SHP77 treated with DMSO at 0.1 percent for 48 hours (cell line): ENCODE results near the gene PJVK.
"Not testable (repeated sequence)": the region's sequence is repeated elsewhere in the genome, so short reads cannot be mapped to it uniquely, and the experiment has no call there.

Experiments used
- DNase-seq: peaks from one replicate; lab custom pipeline; 2025; lab: John Stamatoyannopoulos, UW

The PJVK gene

GRCh38 chr2:178429336-178429735 is 21.8 kb upstream of the PJVK start:
- DNase-seq: no peak

DNA sequence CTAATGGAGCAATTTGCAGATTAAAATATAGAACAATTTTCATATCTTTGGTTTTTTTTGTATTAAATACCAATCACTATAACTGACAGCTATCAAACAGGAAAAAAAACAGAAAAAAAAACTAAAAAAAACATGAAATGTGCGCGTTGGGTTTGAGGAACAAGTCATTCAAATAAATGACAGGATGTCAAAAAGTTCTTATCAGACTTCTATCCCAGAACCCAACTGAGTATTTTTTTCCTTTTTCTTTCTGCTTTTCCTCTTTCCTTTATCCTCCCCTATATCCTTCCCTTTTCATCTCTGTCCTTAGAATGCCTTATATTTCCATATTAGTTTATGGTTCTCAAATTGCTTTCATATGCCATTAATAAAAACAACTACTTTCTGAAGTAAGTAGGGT is 14.5 kb upstream of the PJVK start:
- DNase-seq: no peak

- DNase-seq: no peak
Measured at GRCh38 chr2:178441426-178441825, 9.8 kb upstream of the PJVK start.

DNA sequence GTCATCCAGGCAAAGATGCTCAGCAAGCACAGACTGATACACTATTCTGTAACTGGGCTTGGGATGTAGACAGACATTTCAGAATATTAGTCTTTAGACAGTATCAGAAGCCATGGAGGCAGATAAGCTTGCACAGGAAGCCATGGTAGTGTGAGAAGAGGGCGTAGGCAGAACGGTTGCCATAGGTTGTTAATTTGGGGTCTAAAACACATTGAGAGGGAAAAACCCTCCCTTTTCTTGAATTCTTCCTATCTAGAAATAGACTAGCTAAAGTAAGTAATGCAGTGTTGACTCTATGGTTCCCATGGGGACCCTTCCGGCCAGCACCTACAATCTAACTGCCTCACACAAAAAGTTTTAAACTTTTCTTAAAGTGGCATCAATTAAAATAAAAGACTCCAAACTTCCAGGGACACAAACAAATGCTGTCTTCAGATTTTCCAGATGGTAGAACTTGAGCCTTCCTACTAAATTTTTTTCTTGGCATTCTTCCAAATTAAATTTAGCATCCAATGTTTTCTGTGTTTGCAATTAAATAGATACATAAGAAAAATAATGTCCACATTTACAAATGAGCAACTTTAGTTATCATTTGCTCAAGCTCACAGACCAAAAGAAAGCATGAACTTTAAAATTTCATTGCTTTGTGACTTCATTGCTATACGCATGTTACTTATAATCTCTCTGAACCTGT is 2.1 kb upstream of the PJVK start:
- no peak for DNase-seq

DNA sequence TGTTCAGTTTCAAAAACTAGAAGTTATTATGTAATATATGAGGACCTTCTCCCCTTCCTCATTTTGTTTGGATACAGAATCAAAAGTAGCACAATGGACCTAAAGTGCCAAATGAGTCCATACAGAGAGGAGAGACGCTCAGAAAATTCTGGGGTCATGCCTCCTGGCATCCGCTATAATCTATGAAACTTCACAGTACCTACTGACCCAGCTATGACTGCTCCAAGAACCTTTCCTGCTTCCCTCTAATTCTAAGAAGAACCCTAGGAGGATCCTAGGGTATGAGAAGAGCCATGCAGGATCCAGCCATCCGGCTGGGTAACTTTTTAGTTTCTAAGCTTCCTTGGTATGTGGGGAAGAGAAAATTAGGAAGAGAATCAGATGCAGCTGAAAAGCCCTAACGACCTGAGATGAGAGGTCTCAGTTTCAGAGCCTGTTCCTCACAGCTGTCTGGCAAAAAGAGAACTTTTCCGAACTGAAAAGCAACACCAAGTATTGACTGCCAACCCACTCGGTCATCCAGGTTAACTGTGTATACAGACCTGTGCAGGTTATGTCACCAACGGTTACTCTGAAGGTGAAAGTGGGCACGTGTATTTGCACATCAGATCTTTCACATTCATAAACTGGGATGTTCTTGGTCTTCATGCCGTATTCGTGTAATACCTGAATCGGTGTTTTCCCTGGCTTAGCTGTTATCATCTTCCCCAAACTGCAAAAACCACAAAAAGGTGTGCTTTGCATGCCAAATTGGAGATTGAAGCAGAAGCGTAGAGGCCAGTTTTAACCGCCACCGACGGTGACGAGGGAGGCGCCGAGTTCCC is 1.3 kb upstream of the PJVK start:
- DNase-seq: no peak

GRCh38 chr2:178450524-178450773 is 729 bp upstream of the PJVK start:
- no peak for DNase-seq

DNA sequence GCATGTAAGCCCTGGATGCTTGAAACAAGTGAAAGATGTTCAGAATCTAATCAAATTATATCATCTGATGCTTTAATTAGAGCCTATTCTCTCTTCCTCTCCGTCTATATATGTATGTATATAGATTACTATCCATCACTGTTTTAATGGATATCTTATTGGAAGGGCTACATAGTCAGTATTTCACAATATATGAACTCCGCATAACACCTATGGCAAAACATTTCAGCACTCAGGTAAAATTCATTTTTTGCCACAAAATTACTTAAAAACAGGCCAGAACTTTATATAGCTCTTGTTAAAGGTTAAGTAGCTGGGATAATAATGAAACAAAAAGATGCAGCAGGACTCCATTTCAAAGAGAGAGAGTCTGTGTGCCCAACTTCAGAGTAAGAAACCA is 1.2 kb downstream of the PJVK start:
- no peak for DNase-seq

GRCh38 chr2:178452870-178453269 is 1.7 kb downstream of the PJVK start:
- DNase-seq: no peak

- no peak for DNase-seq
Measured at GRCh38 chr2:178455947-178456346, 4.8 kb downstream of the PJVK start.

DNA sequence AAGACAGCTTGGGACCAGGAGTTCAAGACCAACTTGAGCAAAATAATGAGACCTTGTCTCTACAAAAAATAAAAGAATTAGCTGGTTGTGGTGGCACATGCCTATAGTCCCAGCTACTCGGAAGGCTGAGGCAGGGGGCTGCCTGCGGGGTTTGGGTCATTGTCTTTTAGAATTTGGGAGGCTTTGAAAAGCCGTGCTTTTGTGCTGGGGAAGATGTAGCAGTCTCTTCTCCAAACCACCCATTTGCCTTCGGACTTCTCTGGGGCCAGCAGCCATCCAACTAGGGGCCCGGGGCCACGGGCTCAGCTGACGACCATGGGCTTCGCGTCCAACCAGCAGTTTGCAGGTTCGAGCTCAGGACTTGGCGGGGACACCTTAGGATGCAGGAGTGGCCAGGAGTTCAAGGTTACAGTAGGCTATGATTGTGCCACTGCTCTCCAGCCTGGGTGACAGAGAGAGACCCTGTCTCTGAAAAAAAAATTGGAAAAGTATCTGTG is 6.3 kb downstream of the PJVK start:
- DNase-seq: no peak

- DNase-seq: no peak
Measured at GRCh38 chr2:178469219-178469849, 18.2 kb downstream of the PJVK start.

DNA sequence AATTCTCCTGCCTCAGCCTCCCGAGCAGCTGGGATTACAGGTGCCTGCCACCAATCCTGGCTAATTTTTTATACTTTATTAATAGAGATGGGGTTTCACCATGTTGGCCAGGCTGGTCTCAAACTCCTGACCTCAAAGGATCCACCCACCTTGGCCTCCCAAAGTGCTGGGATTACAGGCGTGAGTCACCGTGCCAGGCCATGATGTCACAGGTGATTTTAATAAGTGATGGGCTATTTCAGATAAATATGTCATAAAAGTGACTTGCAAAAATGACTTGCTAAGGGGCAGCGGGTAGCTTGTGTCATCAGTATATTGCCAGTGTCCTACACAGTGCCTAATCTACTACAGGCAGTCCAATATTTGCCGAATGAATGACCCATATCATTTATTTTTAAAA is 20.1 kb downstream of the PJVK start:
- DNase-seq: not testable (repeated sequence)

DNA sequence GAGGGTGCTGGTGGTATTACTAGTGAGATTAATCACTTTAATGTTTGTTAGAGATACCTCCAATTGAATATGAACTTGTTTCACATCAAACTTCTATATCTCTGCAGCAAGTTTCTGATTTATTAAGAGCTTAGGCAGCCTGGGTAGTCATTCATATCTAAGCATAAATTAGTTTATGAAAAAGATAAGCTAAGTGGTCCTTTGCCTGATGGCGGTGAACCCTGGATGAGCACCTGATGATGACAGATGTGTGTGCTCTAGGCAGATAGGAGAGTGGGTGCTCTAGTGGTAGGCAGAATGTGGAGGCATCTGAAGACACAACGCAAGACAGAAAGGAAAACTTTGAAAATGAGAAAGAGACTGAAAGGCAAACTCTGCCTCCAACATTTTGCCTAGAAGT is 22.2 kb downstream of the PJVK start:
- DNase-seq: no peak

DNA sequence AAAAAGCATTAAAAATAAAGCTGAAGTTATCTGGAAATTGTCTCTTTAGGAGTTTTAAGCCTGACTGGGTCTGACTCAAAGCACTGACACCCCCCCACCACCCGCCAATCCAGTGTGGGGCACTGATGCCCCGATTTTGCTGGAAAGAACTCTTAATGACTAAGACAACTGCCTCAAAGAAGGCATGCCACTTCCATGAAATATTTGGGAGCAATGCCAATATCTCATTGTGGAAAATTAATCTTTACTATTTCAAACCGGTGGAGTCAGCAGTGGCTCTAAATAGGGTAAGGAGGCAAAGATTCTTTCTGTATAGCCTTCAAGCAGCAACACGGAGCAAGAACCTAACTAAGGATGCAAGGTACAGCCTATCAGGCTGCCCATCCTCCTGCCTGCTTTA is 22.8 kb downstream of the PJVK start:
- no peak for DNase-seq

- no peak for DNase-seq
Measured at GRCh38 chr2:178474560-178474959, 23.4 kb downstream of the PJVK start.

- no peak for DNase-seq
Measured at GRCh38 chr2:178476477-178476876, 25.3 kb downstream of the PJVK start.

DNA sequence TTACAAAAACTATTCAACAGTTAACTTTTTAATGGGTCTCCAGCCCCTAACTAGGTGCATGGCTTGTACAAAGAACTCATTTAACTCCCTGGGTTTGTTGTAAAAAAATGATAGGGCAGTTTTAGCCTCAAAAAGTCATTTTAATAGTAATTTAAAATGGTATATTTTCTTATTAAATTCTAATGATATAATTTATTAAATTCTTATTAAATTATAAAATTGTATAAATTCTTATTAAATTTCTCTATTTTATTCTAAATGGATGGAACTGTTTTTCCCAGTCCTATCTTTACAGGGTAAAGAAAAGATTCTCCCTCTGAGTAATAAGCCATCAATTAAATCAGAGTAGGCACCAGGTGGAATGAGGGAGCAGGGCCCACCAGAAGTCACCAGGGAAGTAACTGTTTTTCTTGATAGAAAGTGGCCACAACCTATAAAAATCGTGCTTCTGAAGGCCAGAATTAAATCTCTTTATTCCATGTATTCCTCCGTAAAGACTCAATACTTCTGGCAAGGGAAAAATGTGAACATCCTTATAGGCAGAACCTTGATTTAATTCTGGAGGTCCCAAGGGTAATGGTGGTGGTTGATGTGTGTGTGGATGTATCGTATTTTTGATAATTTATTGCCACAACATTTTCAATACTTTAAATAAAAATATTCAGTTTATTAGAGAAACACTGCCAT is 26.4 kb downstream of the PJVK start:
- DNase-seq: no peak

GRCh38 chr2:178478130-178478438 is 26.9 kb downstream of the PJVK start:
- no peak for DNase-seq

DNA sequence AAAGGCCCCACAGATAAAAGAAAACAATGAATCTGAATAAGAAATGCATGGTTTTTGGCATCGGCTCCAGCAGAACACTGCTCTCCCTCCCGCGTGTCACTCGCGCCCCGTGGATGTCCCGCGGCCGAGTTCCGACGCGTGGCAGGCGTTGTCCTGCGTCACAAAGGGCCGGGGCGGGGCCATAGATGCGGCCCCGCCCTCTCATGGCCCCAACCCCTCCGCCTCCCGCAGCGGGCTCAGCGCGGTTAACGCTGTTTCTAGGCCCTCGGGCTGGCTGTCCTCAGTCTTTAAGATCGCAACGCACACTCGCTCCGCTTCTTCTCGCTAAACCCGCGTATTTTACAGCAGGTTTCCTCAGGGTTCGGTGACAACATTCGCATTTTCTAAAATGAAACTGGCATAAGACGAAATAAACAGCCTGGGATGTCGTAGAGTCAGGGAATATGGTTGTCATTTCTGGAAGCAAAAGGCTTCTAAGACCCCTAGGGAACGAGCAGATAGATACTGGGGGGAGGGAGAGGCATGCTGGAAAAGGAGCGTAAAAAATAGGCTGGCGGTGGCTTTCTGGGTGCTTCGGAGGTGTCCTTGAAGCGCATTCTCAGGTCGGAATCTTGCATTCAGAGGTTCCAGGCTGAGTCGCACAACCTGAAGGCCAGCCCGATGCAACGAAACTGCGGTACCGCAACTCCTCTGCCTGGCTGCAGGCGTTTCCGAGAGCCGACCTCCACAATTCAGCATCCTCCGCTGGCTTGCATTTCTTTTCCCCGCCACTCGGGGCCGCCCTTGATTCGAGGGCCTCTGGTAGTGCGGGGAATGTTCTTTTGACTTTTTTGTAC is 27.5 kb downstream of the PJVK start, which contains the start of gene FKBP7:
Gene FKBP7 (minus strand): TSS at position 162 of the 836 bp plus-strand sequence. CDS start 101 bp downstream, at position 61.
- DNase-seq: peak; percentile 32

- DNase-seq: no peak
Measured at GRCh38 chr2:178479275-178479616, 28.1 kb downstream of the PJVK start.

DNA sequence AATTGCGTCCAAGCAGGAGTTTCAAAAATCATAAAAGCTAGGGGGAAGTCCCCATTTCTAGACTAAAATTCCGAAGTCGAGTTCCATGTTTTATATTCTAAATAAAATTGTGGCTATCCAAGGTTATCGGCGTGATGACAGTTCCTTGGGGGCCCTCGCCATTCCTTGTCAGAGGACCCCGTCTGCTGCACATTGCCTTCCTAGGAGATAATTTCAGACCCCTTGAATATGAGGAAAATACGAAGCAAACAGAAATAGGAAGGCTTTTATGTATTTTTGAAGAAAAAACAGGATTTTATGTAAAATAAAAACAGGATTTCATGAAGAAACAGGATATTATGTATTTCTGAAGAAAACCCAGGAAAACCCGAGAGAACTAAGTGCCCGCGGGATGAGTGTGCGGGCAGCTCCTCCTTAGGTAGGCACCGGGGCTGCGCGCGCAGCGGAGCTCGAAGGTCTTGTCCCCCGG is 28.6 kb downstream of the PJVK start:
- DNase-seq: no peak
